Mononuclear cell (primary cell): Measurements from ENCODE around the gene CNGB1. TPM values are rescaled to one million over a fixed set of nuclear protein-coding genes. Genes with fewer than 3 reads are reported as not detected.

Experiments used
- H3K27me3 ChIP-seq: 2 replicates; pipeline ENCODE4 v1.6.0; 2011; ENCODE audit warnings: low read length, control low read depth; ENCODE audit not compliant: insufficient read depth
- H3K4me1 ChIP-seq: 2 replicates; pipeline ENCODE4 v1.5.1; 2011; ENCODE audit warnings: mild to moderate bottlenecking, low read length, control low read depth; ENCODE audit not compliant: insufficient read depth
- H3K4me3 ChIP-seq: 2 replicates; pipeline ENCODE4 v1.5.1; 2011; ENCODE audit warnings: mild to moderate bottlenecking, low read length, moderate library complexity
- H3K9me3 ChIP-seq: 2 replicates; pipeline ENCODE4 v1.5.1; 2011; ENCODE audit warnings: low read depth, mild to moderate bottlenecking, control low read depth, low read length
- total RNA-seq: library from RNA; depleted of rRNA; stranded (reverse); fragments of >200 nt; gene quantifications from one replicate; pipeline ENCODE4 v1.2.3, GENCODE V29; 2012

Gene CNGB1
- total RNA-seq, 1 donor = not detected

DNA sequence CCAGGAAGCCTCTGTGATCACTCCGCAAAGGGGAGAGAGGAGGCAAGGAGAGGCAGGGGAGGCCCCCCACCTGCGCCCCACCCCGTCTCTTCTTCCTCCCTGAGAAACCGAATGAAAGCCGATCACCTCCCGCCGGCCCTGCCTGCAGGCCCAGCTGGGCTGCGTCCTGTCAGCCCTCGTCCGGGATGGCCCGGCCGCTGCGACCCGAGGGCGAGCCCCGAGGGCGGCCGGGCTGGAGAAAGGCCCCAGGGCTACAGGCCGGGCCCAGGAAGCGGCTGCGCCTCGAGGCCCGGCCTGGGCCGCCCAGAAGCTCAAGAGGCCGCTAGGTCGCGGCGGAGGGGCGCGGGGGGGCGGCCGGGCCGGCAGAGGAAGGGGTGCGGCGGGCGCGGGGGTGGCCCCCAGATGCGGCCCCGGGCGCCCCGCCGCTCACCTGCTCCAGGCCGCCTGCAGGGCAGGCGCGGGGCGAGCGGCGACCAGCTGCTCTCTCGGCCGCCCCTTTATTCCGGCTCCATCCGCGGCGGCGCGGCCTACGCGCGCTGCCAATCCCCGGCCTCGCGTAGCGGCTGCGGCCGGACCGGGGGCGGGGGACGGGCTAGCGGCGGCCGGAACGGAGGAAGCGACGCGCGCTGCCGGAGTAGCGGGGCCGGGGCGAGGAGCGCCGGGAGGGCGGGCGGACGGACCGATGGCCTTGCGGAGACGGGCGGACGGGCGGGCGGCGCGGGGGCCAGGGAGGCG lies 29.2 kb upstream of the CNGB1 start, which contains the start of gene ZNF319:
TSS of gene ZNF319 (minus strand) at position 702 of the 735 bp plus-strand sequence. CDS start 2,407 bp downstream, outside the sequence.
- Histone ChIP-seq H3K9me3 (no peaks in the 10 kb centered on the region), H3K4me3 (peak within 1 kb of the TSS; percentile 67), H3K4me1 (peaks cover 60% of the 10 kb centered on the region), H3K27me3 (no peaks in the 10 kb centered on the region)

DNA sequence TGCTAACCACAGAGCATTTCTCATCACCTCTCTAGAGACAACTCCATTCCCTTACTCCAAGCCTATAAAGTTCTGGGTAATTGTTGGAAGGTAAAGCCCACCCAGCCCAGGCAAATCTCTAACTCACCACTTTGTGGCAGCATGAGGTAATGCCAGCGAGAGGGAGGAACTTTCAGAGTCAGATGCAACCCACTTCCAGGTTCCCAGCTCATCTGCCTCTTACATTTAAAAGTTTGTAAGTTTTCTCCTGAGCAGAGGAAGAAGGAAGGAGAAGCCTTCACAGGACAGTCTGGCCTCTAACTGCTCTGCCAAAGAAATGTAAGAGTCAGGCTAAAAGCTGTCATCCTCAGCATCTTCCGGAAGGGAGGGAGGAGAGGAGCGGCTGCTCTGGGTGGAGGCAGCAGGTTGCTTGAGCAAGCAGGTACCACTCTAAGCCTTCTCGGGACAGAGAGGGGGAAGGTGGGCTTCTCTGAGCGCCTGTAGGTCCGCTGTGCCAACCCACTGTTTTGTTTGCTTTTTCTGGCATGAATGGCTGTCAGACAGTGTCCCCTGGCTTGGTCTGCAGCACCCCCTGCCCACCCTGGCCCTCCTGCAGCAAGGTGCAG lies 28.5 kb upstream of the CNGB1 start:
- Histone ChIP-seq H3K27me3 (no peaks in the 10 kb centered on the region), H3K9me3 (no peaks in the 10 kb centered on the region), H3K4me1 (peaks cover 67% of the 10 kb centered on the region), H3K4me3 (peak overlapping the region; percentile 67)

DNA sequence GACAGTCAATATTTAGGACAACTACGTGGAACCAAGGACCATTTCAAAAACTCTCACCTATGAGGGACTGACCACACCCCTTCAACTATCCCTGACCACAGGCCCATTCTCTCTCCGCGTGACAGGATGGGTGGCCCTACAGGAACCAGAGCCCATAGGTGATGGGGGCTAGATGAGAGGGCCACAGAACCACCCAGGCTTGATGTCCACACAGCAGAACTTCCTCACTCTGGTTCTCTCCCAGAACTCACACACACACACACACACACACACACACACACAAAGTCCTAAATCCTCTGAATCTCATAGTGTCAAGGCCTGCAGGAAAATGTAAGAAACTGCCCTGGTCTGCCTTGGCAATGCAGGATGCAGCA lies 28.1 kb upstream of the CNGB1 start:
- peak overlapping the region; percentile 67 for H3K4me3 ChIP-seq
- peaks cover 72% of the 10 kb centered on the region for H3K4me1 ChIP-seq
- H3K27me3 ChIP-seq = no peaks in the 10 kb centered on the region
- H3K9me3 ChIP-seq = no peaks in the 10 kb centered on the region

GRCh38 chr16:57998486-57998885 lies 27.6 kb upstream of the CNGB1 start:
- Histone ChIP-seq H3K9me3 (no peaks in the 10 kb centered on the region), H3K27me3 (no peaks in the 10 kb centered on the region), H3K4me3 (no peak overlapping the region), H3K4me1 (peaks cover 77% of the 10 kb centered on the region)

- no peak overlapping the region for H3K4me3 ChIP-seq
- peaks cover 75% of the 10 kb centered on the region for H3K4me1 ChIP-seq
- H3K27me3 ChIP-seq = no peaks in the 10 kb centered on the region
- H3K9me3 ChIP-seq = no peaks in the 10 kb centered on the region
Measured at GRCh38 chr16:57997528-57998265, 26.8 kb upstream of the CNGB1 start.

- Histone ChIP-seq H3K4me3 (no peak overlapping the region), H3K4me1 (peaks cover 73% of the 10 kb centered on the region), H3K9me3 (no peaks in the 10 kb centered on the region), H3K27me3 (no peaks in the 10 kb centered on the region)
Measured at GRCh38 chr16:57997176-57997527, 26.2 kb upstream of the CNGB1 start.

GRCh38 chr16:57996406-57997175 lies 25.7 kb upstream of the CNGB1 start:
- Histone ChIP-seq H3K4me1 (peaks cover 67% of the 10 kb centered on the region), H3K9me3 (no peaks in the 10 kb centered on the region), H3K4me3 (no peak overlapping the region), H3K27me3 (no peaks in the 10 kb centered on the region)

DNA sequence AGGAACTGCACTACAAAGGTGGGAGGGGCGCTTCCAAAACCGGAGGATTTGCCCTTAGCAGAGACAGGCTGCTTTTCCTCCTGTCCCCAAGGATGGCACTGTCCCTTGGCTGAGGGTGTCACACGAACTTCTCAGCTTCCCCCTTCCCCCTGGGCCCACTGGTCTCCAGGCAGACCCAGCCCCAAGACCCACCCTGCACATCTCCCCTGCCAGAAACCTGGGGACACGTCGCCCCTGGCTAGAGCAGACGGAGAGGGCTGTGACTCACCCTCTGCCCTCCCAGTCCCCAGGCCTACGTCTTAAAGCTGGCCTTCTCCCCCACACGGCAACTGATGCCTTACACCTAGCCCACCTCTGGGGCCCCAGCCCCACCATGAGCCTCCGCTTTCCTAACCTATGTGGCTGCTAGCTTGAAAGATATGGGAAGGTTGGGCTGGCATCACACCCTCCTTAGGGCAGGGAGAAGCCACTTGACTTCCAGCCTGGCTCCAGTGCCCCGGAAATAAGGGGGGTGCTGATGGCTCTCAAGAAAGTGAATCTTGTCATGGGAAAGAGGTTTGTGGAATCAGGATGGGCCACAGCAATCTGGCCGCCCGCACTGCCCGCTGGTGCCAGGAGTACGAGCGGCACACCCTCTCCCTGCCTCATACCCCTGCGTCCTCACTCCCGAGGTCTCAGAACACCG lies 24.9 kb upstream of the CNGB1 start:
- no peaks in the 10 kb centered on the region for H3K27me3 ChIP-seq
- H3K4me1 ChIP-seq = peaks cover 66% of the 10 kb centered on the region
- H3K4me3 ChIP-seq = no peak overlapping the region
- H3K9me3 ChIP-seq = no peaks in the 10 kb centered on the region

DNA sequence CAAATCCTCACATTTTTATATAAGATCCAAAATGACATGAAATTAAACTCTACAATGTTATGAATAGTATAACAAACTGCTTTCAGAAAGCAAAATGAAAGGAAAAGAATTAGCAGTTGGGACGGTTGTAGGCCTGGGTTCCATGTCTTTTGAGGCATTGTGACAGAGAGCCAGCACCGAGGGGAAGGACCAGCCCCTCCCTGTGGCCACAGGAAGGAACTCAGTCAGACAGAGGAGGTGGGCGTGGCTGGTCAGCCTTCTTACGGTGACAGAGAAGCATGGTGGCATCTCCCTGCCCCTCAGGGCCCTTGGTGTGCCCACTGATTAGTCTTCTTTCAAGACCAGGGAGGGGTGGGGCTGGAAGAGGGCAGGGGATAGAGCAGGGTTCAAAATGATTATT lies 23.9 kb upstream of the CNGB1 start:
- Histone ChIP-seq H3K4me1 (peaks cover 64% of the 10 kb centered on the region), H3K4me3 (no peak overlapping the region), H3K27me3 (no peaks in the 10 kb centered on the region), H3K9me3 (no peaks in the 10 kb centered on the region)

- Histone ChIP-seq H3K9me3 (no peaks in the 10 kb centered on the region), H3K27me3 (no peaks in the 10 kb centered on the region), H3K4me1 (peaks cover 60% of the 10 kb centered on the region), H3K4me3 (no peak overlapping the region)
Measured at GRCh38 chr16:57994361-57994760, 23.4 kb upstream of the CNGB1 start.

DNA sequence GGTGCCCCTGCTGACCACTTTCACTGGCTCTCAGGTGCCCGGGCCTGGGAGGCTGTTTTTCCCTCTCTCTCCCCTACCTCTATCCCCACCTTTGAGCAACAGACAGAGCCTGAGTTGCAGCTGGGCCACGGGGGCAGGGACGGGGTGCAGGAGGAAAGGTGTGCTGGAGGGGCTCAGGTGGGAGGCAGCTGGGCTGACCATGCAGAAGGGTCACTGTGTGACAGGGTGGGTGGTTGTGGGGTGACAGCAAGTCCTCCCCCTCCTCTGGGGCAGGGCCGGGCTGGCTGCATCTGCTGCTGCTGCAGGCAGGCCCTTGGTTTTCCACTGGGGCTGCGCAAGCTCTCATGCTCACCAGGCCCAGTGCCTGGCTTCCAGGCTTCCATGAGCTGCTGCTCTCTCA lies 23.0 kb upstream of the CNGB1 start:
- H3K4me3 ChIP-seq = no peak overlapping the region
- no peaks in the 10 kb centered on the region for H3K27me3 ChIP-seq
- peaks cover 55% of the 10 kb centered on the region for H3K4me1 ChIP-seq
- no peaks in the 10 kb centered on the region for H3K9me3 ChIP-seq

GRCh38 chr16:57993438-57993837 lies 22.5 kb upstream of the CNGB1 start:
- no peak overlapping the region for H3K4me3 ChIP-seq
- no peaks in the 10 kb centered on the region for H3K27me3 ChIP-seq
- H3K4me1 ChIP-seq = peaks cover 51% of the 10 kb centered on the region
- no peaks in the 10 kb centered on the region for H3K9me3 ChIP-seq

DNA sequence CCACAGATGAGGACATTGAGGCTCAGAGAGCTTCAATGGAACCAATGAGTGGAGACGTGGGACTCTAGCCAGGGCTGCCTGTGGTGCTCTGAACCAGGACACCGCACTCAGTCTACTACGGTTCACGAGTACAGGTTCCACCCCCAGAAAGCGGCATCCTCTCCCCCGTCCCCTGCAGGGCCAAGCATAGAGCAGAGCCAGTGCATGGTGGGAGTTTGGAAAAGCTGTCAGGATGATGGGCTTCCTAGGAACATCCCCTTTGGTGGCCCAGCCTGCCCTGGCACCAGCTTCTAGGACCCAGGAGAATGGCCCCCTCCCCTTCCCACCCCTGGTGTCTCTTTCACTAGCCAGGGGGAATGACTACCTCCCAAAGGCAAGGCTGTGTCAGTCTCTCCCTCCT lies 21.2 kb upstream of the CNGB1 start:
- no peak overlapping the region for H3K4me3 ChIP-seq
- no peaks in the 10 kb centered on the region for H3K9me3 ChIP-seq
- H3K27me3 ChIP-seq = no peaks in the 10 kb centered on the region
- peaks cover 37% of the 10 kb centered on the region for H3K4me1 ChIP-seq

- Histone ChIP-seq H3K4me1 (peaks cover 33% of the 10 kb centered on the region), H3K27me3 (no peaks in the 10 kb centered on the region), H3K9me3 (no peaks in the 10 kb centered on the region), H3K4me3 (no peak overlapping the region)
Measured at GRCh38 chr16:57991551-57992059, 20.7 kb upstream of the CNGB1 start.
